Placental pericyte (primary cell): ENCODE results near the gene RIC3. TPM values are rescaled to one million over a fixed set of nuclear protein-coding genes. Genes with fewer than 3 reads are reported as not detected.

Experiments
- total RNA-seq: library from RNA; depleted of rRNA; stranded (reverse); fragments of >200 nt; gene quantifications from 2 replicates; pipeline ENCODE4 v1.2.3, GENCODE V29; 2012

Gene RIC3, protein sequence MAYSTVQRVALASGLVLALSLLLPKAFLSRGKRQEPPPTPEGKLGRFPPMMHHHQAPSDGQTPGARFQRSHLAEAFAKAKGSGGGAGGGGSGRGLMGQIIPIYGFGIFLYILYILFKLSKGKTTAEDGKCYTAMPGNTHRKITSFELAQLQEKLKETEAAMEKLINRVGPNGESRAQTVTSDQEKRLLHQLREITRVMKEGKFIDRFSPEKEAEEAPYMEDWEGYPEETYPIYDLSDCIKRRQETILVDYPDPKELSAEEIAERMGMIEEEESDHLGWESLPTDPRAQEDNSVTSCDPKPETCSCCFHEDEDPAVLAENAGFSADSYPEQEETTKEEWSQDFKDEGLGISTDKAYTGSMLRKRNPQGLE
- not detected in 2 replicates for total RNA-seq

DNA sequence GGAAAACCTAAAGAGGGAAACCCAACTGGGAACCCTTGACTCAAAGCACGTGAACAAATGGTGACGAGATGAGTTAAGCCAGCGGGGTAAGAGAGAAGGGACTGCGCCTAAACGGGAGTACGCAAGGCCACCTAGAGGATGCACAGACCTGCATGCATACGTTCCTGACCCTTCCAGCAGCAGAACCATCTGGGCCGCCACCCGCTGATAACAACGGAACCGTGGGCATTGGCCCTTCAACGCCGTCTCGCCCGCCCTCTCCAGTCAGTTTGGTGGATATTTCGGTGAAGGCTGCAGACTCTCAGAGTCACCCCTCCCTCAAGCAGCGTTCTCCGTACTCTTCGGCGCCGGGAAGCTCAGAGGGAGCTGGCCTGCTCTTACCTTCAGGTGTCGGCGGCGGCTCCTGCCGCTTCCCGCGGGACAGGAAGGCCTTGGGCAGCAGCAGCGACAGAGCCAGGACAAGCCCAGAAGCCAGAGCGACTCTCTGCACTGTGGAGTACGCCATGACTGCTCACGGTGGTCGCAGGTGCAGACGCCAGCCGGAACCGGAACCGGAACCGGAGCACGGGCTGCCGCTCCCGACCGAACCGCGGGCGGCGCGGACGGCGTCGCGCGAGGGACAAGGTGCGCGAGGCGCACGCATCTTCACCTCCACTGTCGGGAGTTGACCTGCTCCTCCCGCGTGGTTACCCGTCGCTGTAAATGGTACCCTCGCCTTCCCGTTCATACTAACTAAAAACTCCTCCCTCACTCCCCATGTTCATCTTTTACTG is at the start of gene RIC3:
RIC3 (minus strand) TSS at position 541 of the 773 bp plus-strand sequence; CDS start at position 505, 36 bp downstream.

DNA sequence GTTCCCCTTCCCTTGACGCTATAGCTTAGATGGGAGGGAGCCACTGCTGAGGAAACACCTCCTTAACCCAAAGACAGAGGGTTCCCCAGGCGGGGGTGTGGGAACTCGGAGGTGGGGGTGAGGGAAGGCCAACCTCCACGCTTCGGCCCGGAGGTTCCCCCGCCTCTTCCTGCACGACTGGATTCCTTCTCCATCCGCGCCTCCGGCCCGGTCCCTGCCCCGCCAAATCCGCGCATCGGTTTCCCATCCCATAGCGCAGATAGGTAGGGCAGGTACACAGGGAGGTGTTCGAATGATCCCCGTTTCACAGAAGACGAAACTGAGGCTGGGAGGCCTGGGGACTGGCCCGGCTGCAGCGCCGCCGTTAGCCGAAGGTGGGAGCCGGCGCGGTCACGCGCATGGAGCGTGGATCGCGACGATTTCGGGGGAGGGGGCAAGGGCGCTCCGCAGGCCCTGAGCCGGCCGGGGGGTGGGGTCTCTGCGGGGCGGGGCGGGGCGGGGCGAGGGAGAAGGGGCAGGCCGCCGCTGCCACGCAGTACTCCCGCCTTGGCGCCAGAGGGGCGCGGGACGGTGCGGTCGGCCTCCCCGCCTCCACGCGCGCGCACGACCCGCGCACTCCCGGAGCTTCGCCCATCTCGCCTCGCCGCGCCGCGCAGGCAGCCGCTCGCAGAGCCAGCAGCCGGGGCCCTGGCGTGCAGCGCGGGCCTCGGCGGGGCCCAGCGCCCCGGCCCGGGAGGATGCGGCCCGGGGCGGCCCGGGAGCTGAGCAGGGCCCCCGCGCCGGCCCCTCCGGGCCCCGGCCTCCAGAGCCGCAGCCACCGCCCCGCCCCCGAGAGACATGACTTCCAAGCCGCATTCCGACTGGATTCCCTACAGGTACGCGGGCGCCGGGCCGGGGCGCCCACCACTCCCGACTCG is 87.9 kb downstream of the RIC3 start, which contains the start of gene TUB:
TUB (plus strand) TSS at position 538 of the 917 bp plus-strand sequence; CDS start at position 838, 300 bp downstream.

Other genes with a start within 250 kb of the RIC3 start
- under 0.01 TPM in 1 of 2 replicates, not detected in the other for gene OR10A6, start 237.8 kb downstream of the RIC3 start, total RNA-seq
- not detected in 2 replicates for gene OR10A3, start 227.3 kb downstream of the RIC3 start, total RNA-seq
- gene NLRP10, start 203.6 kb downstream of the RIC3 start, total RNA-seq: under 0.01 and 3.4 TPM in 2 replicates
- 310 and 312 TPM in 2 replicates for gene EIF3F, start 181.7 kb downstream of the RIC3 start, total RNA-seq
- 0.57 and 0.88 TPM in 2 replicates for gene TUB, start 87.8 kb downstream of the RIC3 start, total RNA-seq
- not detected in 2 replicates for gene LMO1, start 94.9 kb upstream of the RIC3 start, total RNA-seq